GM21723 (cell line): ENCODE measurements around the gene RPTOR.

Source experiments
- ATAC-seq: cut with Tn5 transposase; IDR thresholded peaks from one replicate; pipeline ENCODE4 v1.9.1; 2021; ENCODE audit warnings: mild to moderate bottlenecking, moderate library complexity; ENCODE audit not compliant: unreplicated experiment

Gene RPTOR

GRCh38 chr17:80853076-80853475, 308.4 kb downstream of the RPTOR start:
- no peak for ATAC-seq

DNA sequence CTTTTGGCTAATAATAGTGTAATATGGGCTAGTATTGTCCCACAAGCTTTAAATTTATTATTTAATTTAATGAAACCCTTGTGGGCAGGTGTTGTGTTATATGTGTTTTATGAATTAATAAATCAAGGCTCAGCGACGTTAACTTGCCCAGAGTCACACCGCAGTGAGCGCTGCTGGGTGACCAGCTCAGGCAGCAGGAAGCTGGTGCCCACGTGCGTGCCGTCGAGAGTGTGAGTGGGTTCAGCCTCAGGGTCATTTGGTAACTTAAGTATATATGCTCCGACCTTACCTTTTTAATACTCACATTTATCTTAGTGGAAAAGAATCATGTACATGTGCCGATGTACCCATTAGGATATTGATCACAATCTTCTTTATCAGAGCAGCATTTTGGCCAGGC, 309.6 kb downstream of the RPTOR start:
- ATAC-seq, result no peak

DNA sequence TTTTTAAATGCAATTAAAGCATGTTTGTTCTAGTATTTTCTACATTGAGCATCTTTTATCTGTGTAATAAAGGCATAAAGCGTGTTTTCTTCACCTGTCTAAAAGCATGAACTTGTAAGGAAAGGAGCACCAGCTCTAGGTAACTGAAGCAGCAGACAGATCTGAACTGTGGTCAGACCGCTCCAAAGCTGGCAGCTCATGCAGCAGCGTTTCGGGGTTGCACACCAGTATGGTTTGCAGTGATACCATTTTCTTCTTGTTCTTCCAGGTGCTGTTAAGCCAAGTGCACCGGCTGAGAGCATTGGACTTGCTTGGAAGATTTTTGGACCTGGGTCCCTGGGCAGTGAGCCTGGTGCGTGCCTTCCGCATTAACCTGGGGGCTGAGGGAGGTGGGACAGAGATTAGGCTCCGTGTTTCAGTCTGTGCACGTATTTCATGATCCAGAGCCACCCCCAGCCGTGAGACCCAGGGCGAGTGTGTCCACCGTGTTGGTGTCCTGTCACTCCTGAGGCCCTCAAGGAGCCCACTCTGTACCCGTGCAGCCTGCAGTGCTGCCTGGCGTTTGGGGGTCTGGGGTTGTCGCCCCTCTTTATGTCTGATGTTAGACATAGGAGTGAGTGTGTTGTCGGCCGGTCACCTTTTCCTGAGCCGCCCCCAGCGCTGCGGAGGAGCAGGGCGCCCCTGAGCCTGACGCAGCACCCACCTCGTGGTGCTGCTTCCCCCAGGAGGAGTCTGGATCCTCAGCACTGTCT, 310.7 kb downstream of the RPTOR start:
- ATAC-seq, result no peak

DNA sequence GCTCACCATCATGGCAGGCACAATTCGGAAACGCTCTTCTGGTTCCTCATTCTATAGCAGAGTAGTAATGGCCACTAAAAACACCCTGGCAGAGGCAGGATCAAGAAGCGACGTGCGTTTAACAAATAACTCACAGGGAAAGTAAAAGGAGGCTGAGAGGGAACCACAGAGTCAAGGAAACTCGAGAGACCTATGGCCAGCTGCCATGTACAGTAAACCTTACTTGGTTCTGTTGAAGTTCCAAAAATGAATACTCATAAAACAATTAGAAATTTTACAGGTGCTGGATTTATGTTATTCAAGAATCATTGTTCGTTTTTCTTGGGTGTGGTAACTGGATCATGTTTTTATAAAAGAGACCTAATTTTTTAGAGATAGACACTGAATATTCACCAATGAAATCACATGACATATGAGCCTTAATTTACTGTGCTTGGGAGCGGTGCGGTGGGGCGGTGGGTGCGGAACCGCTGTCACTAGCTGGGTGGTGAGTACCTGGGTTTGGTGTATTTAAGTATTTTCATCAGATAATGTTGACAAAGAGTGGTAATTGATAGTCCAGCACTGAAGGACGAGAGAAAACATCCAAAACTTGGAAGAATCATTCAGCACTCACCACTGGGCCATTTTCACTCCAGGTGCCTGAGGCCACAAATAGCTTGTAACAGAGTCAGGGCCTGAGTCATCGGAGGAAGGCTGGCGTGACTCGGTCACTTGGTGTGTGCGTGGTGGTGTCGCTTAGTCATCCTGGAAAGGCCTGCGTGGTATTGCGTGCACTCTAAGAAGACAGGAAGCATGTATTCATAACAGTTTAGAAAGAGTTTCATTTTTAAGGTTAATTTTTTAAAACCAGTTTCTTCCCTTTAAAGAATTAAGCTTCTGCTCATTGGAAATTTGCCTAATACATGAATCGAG, 311.6 kb downstream of the RPTOR start:
- peak; percentile 85 for ATAC-seq

DNA sequence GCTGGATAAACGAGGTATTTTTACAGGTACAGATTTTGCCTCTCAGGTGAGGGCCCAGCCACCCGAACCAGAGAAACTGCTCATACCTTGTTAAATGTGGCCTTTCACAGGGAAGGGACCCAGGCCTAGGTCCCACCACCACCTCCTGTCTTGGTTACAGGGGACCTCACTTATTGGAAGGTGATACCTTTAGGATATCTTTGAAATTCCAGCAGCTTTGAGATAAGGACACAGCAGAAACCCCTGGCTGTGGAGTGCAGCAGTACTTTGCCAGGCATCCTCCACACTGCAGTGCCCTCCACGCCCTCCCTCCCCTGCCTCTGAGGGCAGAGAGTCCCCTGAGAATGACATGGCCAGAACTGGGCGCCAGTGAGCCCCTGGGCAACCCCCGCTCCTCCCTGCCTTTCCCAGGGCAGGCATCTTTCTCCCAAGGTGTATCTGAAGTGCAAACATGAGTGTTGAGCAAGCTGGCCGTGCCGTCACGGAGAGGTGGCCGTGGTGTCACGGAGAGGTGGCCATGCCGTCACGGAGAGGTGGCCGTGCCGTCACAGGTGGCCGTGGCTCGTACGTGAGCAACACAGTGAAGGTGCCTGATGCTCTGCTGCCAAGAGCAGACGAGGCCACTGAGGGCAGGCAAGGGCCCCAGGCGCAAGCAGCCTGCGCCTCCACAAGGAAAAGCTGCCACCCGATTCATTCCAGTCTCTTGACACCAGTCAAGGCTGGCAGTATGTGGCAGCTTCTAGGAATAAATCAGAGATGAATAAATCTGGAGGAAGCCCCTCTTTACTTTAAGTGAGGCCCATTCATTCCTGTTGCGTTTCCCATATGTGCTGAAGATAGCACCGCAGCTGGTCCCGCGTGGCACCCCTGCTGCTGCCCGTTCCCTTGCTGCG, 312.5 kb downstream of the RPTOR start:
- ATAC-seq, result peak; percentile 34

- ATAC-seq, result no peak
Measured at GRCh38 chr17:80857756-80858171, 313.1 kb downstream of the RPTOR start.

GRCh38 chr17:80858301-80859001, 313.8 kb downstream of the RPTOR start:
- no peak for ATAC-seq

DNA sequence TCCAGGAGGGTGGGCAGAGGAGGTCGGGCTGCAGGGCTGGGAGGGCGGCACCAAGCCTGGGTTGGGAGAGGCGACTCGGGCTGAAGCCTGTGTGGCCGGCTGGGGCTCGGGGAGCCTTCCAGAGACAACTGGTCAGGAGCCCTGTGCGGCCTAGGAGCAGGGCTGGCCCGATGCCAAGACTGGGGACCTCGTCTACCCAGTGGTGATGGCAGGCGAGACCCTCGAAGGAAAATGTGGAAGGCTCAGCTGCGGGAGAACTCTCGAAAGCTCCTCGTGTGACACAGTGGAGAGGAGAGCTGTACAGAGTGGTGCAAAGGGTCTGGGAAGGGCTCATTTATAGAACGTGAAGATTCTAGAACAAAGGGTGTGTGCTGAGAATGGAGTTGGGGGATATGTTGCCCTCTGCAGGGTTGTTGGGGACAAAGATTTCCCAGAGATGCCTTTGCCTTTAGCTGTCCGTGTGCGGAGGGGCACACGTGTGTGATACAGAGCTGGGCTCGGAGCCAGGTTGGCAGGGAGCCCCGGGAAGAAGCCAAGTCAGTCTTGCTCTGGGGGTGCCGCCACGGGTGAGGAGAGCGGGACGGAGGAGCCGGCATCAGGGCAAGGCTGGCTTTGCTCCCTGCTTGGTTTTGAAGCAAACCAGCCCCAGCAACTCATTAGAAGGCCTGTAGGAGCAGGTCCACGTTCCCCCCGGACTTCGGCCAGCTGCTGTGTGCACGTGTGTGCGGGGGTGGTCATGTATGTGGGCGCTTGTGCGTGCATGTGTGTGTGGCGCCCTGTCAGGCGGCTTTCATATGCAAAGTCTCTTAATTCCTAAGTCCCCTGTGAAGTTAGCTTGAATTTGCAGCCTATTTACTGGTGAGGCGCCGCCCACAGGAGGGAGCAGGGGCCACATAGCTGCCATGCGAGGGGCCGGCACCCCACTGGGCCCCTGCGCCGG, 314.6 kb downstream of the RPTOR start:
- ATAC-seq, result no peak

- no peak for ATAC-seq
Measured at GRCh38 chr17:80860101-80860671, 315.5 kb downstream of the RPTOR start.

- ATAC-seq, result no peak
Measured at GRCh38 chr17:80860703-80861417, 316.2 kb downstream of the RPTOR start.

DNA sequence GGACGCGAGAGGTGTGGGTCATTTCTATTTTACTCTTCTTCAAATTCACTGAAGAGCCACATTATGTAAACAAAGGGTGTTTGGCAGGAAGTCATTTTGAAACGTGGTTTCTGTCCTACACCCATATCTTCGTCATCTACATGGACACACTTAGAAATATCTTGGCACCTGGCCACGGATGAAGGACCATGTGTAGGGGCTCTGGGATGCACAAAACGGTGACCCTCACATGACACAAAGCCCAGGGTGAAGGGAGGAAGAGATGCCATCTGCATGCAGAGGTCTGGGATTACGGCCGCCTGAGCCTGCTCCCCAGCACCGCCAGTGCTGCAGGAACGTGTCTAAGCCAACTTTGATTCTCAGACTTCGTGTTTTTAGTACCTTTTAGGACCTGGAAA, 316.8 kb downstream of the RPTOR start:
- no peak for ATAC-seq

DNA sequence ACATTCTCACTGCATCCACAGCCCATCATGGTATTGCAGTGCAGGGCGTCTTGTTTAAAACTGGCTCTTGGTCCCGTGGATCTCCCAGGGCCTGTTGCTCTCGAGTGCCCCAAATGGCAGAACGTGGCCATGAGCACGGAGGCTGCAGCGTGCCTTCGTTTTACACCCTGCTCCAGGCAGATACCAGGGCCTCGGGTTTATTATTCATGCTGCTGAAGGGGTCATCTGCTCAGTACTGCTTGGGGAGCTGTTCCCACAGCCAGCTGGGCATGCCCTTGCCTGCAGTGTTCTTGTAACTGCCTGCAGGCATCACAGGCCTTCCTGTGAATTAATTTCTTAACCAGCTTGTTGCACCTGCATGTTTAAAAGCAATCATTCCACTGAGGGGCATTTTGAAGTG, 317.3 kb downstream of the RPTOR start:
- ATAC-seq, result no peak

DNA sequence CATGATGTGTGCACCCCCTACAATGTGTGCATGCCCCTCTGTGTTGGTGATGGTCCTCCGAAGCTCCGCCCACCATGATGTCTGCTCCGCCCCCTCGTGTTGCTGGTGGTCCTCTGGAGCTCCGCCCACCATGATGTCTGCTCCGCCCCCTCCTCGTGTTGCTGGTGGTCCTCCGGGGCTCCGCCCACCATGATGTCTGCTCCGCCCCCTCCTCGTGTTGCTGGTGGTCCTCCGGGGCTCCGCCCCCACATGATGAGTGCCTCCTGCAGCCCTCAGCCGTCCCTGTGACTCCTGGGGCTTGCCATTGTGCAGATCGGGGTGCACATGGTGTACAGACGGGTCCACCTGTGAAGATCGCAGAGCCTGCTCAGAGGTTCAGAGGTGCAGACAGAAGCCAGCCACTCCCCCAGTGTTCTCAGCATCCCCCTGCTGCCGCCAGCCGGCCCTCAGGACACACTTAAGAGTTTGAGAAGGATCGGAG, 317.9 kb downstream of the RPTOR start:
- no peak for ATAC-seq

GRCh38 chr17:80862978-80863377, 318.3 kb downstream of the RPTOR start:
- no peak for ATAC-seq

- no peak for ATAC-seq
Measured at GRCh38 chr17:80863626-80864025, 319.0 kb downstream of the RPTOR start.

- no peak for ATAC-seq
Measured at GRCh38 chr17:80864751-80865150, 320.1 kb downstream of the RPTOR start.

- ATAC-seq, result no peak
Measured at GRCh38 chr17:80866050-80866793, 321.6 kb downstream of the RPTOR start.
